ENCODE measurements around the gene DEUP1.

The DEUP1 gene

DNA sequence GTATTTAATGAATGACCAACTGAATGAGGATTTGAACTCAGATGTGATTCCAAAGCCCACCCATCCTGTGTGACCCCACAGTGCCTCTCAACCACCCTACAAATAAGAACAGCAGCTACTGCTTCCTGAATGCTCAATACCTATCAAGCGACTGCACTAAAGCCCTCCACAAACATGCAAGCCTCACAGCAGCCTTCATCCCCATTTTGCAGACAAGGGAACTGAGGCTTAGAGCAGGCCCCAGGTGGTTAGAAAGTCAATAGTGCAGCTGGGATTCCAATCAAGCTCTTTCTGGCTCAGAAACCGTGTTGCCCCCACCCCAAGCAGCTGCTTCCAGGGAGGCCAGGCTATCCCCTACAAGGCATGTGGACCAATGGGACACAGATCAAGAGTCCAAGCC, 155.4 kb downstream of the DEUP1 start:
- Histone ChIP-seq H2AFZ (ENCODE audit: low read depth, low read length, severe bottlenecking) (no peak overlapping the region), H3K27ac (ENCODE audit: low read depth, low read length) (no peak overlapping the region), H3F3A (ENCODE audit: insufficient read depth) (no peaks in the 10 kb centered on the region), H3K9me2 (replicated peaks; ENCODE audit: insufficient read depth, low read length) (no peaks in the 10 kb centered on the region), H3K4me2 (ENCODE audit: low read depth, low read length, poor library complexity, severe bottlenecking) (no peak overlapping the region), H3K9me3 (ENCODE audit: insufficient read depth, low read length) (no peaks in the 10 kb centered on the region), H4K20me1 (ENCODE audit: low read depth, low read length) (no peaks in the 10 kb centered on the region), H3K27me3 (ENCODE audit: low read length) (no peaks in the 10 kb centered on the region), H3K36me3 (ENCODE audit: low read length) (no peaks in the 10 kb centered on the region), H3K79me2 (ENCODE audit: insufficient read depth, low read length) (no peaks in the 10 kb centered on the region), H3K9ac (ENCODE audit: low read length) (no peak overlapping the region), H3K4me3 (ENCODE audit: insufficient read depth, low read length, poor library complexity, severe bottlenecking) (no peak overlapping the region)
- no peak for TF ChIP-seq EZH2phosphoT487 (conservative IDR thresholded peaks at IDR 0.05; ENCODE audit: low read length)
- TF ChIP-seq, protein P1, sequence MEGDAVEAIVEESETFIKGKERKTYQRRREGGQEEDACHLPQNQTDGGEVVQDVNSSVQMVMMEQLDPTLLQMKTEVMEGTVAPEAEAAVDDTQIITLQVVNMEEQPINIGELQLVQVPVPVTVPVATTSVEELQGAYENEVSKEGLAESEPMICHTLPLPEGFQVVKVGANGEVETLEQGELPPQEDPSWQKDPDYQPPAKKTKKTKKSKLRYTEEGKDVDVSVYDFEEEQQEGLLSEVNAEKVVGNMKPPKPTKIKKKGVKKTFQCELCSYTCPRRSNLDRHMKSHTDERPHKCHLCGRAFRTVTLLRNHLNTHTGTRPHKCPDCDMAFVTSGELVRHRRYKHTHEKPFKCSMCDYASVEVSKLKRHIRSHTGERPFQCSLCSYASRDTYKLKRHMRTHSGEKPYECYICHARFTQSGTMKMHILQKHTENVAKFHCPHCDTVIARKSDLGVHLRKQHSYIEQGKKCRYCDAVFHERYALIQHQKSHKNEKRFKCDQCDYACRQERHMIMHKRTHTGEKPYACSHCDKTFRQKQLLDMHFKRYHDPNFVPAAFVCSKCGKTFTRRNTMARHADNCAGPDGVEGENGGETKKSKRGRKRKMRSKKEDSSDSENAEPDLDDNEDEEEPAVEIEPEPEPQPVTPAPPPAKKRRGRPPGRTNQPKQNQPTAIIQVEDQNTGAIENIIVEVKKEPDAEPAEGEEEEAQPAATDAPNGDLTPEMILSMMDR (IDR thresholded peaks at IDR 0.05; ENCODE audit: insufficient read depth, low read length, poor library complexity, severe bottlenecking), result no peak

DNA sequence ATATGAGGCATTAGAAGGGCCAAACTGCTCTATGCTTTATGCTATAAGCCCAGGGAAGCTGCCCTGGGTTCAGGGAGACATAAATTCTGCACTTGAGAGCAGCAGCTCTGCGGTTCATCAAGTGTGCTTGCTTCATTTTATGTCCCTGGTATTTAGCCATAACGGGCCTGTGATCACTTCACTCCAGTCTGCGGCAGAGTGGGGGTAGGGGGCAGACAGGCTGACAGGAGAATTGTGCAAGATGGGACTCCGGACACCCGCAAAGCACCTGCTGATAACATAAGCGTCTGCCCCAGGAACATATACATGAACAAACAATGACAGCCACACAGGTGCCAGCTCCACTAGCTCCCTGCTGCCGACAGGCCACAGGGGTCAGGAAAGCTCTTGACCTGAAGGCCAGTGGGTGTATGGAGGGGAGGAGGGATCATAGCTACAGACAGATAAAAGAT, 156.5 kb downstream of the DEUP1 start:
- no peaks in the 10 kb centered on the region for H3K79me2 ChIP-seq (ENCODE audit: insufficient read depth, low read length)
- no peaks in the 10 kb centered on the region for H3K9me3 ChIP-seq (ENCODE audit: insufficient read depth, low read length)
- H3K27me3 ChIP-seq (ENCODE audit: low read length), result no peaks in the 10 kb centered on the region
- TF ChIP-seq, protein P1 (IDR thresholded peaks at IDR 0.05; ENCODE audit: insufficient read depth, low read length, poor library complexity, severe bottlenecking), result no peak
- TF ChIP-seq EZH2phosphoT487 (conservative IDR thresholded peaks at IDR 0.05; ENCODE audit: low read length), result no peak
- no peaks in the 10 kb centered on the region for H4K20me1 ChIP-seq (ENCODE audit: low read depth, low read length)
- no peak overlapping the region for H3K27ac ChIP-seq (ENCODE audit: low read depth, low read length)
- no peaks in the 10 kb centered on the region for H3K9me2 ChIP-seq (replicated peaks; ENCODE audit: insufficient read depth, low read length)
- no peak overlapping the region for H3K9ac ChIP-seq (ENCODE audit: low read length)
- no peaks in the 10 kb centered on the region for H3F3A ChIP-seq (ENCODE audit: insufficient read depth)
- H3K4me3 ChIP-seq (ENCODE audit: insufficient read depth, low read length, poor library complexity, severe bottlenecking), result no peak overlapping the region
- no peak overlapping the region for H3K4me2 ChIP-seq (ENCODE audit: low read depth, low read length, poor library complexity, severe bottlenecking)
- no peak overlapping the region for H2AFZ ChIP-seq (ENCODE audit: low read depth, low read length, severe bottlenecking)
- H3K36me3 ChIP-seq (ENCODE audit: low read length), result no peaks in the 10 kb centered on the region
